BLaER1 (cell line): ENCODE measurements around the gene AGMO.

Experiments
- H3K27ac ChIP-seq: shearing (Covaris generic); formaldehyde crosslinking; 2 replicates; pipeline ENCODE4 v1.8.1; 2022
- H3K27me3 ChIP-seq: shearing (Covaris generic); formaldehyde crosslinking; 2 replicates; pipeline ENCODE4 v1.8.1; 2022
- H3K36me3 ChIP-seq: shearing (Covaris generic); formaldehyde crosslinking; 2 replicates; pipeline ENCODE4 v1.8.1; 2022
- H3K4me1 ChIP-seq: shearing (Covaris generic); formaldehyde crosslinking; 2 replicates; pipeline ENCODE4 v1.8.1; 2022
- H3K4me2 ChIP-seq: shearing (Covaris generic); formaldehyde crosslinking; 2 replicates; pipeline ENCODE4 v1.8.1; 2022
- H3K4me3 ChIP-seq: shearing (Covaris generic); formaldehyde crosslinking; 2 replicates; pipeline ENCODE4 v1.8.1; 2022
- H3K9ac ChIP-seq: shearing (Covaris generic); formaldehyde crosslinking; 2 replicates; pipeline ENCODE4 v1.8.1; 2022
- H3K9me3 ChIP-seq: shearing (Covaris generic); formaldehyde crosslinking; 2 replicates; pipeline ENCODE4 v1.8.1; 2022
- H4K20me1 ChIP-seq: shearing (Covaris generic); formaldehyde crosslinking; 2 replicates; pipeline ENCODE4 v1.8.1; 2022
- Cebpa-rat ChIP-seq: shearing (Covaris generic); IDR thresholded peaks from 2 replicates; pipeline ENCODE4 v1.8.1; 2022

The AGMO gene

DNA sequence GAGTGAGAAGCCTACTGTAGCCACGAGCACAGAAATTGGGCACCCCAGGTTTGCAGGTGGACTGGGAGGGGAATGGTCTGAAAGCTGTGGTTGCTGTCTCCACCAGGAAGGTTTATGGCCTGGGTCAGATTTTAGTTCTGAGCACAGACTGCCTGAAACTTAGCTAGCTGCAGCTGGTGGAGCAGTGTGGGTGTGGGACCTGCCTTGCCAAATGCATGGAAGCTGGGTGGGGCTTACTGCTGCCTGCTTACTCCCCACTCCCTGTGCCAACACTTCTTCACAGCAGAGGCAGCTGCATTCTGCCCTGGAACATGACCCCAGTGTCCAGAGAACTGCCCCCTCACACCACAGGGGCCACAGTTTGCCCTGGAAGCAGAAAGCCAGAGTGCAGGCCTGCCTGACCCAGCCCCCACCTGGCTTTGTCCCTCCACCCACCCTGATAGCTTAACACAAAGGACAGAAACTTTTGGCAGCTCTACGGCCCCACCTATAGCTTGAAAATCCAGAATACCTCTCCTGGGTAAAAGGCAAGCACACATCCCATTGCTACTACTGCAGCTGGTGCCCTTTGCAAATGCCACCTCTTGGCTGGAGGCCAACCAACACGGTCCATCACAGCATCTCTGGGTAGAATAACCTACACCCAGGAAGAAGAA lies 281.6 kb downstream of the AGMO start:
- no peak for TF ChIP-seq Cebpa-rat
- Histone ChIP-seq H3K9ac (no peak overlapping the region), H3K4me1 (no peaks in the 10 kb centered on the region), H3K36me3 (no peaks in the 10 kb centered on the region), H3K27me3 (no peaks in the 10 kb centered on the region), H3K9me3 (peaks cover 28% of the 10 kb centered on the region), H3K27ac (no peak overlapping the region), H3K4me3 (no peak overlapping the region), H3K4me2 (no peak overlapping the region), H4K20me1 (no peaks in the 10 kb centered on the region)

GRCh38 chr7:15279640-15280039 lies 282.2 kb downstream of the AGMO start:
- Histone ChIP-seq H3K36me3 (no peaks in the 10 kb centered on the region), H3K9ac (no peak overlapping the region), H3K4me1 (no peaks in the 10 kb centered on the region), H3K27ac (no peak overlapping the region), H4K20me1 (no peaks in the 10 kb centered on the region), H3K4me3 (no peak overlapping the region), H3K27me3 (no peaks in the 10 kb centered on the region), H3K9me3 (peaks cover 28% of the 10 kb centered on the region), H3K4me2 (no peak overlapping the region)
- no peak for TF ChIP-seq Cebpa-rat

DNA sequence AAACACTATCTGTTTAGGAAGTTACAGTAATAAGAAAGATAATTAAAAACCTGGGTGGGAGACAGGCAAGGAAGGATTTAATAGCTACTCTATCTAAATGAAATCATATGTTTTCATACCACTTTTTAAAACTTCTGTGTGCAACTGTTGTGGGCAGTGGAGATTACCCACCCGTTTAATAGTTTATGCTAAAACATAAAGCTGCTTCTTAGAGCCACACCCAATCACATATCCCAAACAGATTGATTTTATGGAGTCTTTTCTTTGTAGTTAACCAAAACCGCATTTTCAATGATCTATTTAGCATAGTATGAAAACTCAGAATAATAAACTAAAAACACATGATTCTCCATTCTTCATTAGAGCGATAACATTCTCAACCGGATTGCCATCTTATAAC lies 304.1 kb downstream of the AGMO start:
- H3K9ac ChIP-seq, result no peak overlapping the region
- H3K4me1 ChIP-seq, result no peaks in the 10 kb centered on the region
- no peak overlapping the region for H3K4me2 ChIP-seq
- H3K27me3 ChIP-seq, result no peaks in the 10 kb centered on the region
- no peaks in the 10 kb centered on the region for H4K20me1 ChIP-seq
- no peak for TF ChIP-seq Cebpa-rat
- no peak overlapping the region for H3K4me3 ChIP-seq
- H3K36me3 ChIP-seq, result no peaks in the 10 kb centered on the region
- no peaks in the 10 kb centered on the region for H3K9me3 ChIP-seq
- no peak overlapping the region for H3K27ac ChIP-seq

DNA sequence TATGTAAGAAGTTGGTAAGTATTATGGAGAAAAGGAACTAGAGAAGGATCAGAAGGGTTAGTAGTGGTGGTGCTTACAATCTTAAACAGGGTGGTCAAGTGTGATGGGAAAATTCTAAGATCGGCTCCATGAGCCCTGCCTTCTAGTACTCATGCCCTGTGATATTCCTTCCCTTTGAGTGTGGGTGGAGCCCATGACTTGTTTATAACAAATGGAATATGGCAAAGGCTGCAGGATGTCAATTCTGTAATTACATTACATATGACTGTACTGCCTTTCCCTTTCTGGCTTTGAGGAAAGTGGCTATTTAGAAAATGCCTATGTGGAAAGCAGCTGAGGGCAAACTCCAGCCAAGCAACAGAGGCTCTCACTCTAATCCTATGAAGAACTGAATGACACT lies 309.6 kb downstream of the AGMO start:
- H3K4me3 ChIP-seq, result no peak overlapping the region
- no peak overlapping the region for H3K9ac ChIP-seq
- no peak overlapping the region for H3K4me2 ChIP-seq
- no peaks in the 10 kb centered on the region for H3K36me3 ChIP-seq
- no peak for TF ChIP-seq Cebpa-rat
- H3K9me3 ChIP-seq, result no peaks in the 10 kb centered on the region
- H3K27me3 ChIP-seq, result no peaks in the 10 kb centered on the region
- no peak overlapping the region for H3K27ac ChIP-seq
- H3K4me1 ChIP-seq, result no peaks in the 10 kb centered on the region
- no peaks in the 10 kb centered on the region for H4K20me1 ChIP-seq

- TF ChIP-seq Cebpa-rat, result no peak
- H3K4me3 ChIP-seq, result no peak overlapping the region
- H3K4me2 ChIP-seq, result no peak overlapping the region
- no peaks in the 10 kb centered on the region for H4K20me1 ChIP-seq
- no peaks in the 10 kb centered on the region for H3K27me3 ChIP-seq
- H3K4me1 ChIP-seq, result no peaks in the 10 kb centered on the region
- no peaks in the 10 kb centered on the region for H3K36me3 ChIP-seq
- H3K9me3 ChIP-seq, result no peaks in the 10 kb centered on the region
- H3K9ac ChIP-seq, result no peak overlapping the region
- no peak overlapping the region for H3K27ac ChIP-seq
Measured at GRCh38 chr7:15248514-15248913, 313.3 kb downstream of the AGMO start.

GRCh38 chr7:15245831-15246230 lies 316.0 kb downstream of the AGMO start:
- Histone ChIP-seq H3K9me3 (no peaks in the 10 kb centered on the region), H3K27ac (no peak overlapping the region), H3K4me2 (no peak overlapping the region), H3K9ac (no peak overlapping the region), H3K36me3 (no peaks in the 10 kb centered on the region), H3K4me3 (no peak overlapping the region), H3K4me1 (no peaks in the 10 kb centered on the region), H4K20me1 (no peaks in the 10 kb centered on the region), H3K27me3 (no peaks in the 10 kb centered on the region)
- TF ChIP-seq Cebpa-rat, result no peak

DNA sequence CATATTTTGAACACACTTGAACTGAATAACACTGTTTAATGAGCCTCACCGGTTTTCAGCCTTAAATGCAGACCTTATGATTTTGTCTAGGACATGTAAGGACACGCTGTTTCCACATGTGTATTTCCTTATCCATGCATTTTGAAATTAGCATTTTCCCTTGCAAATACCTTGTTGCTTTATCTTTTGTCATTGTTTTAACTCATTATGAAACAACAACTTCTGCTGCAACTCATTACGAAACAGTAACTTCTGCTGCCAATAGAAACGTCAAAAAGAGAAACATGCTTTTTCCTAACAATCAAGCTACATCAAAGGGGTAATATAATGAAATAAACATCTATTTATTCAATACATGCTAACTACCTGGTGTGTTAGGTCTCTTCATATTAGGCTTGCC lies 322.0 kb downstream of the AGMO start:
- Histone ChIP-seq H4K20me1 (no peaks in the 10 kb centered on the region), H3K4me3 (no peak overlapping the region), H3K4me1 (no peaks in the 10 kb centered on the region), H3K27ac (no peak overlapping the region), H3K27me3 (no peaks in the 10 kb centered on the region), H3K9me3 (no peaks in the 10 kb centered on the region), H3K9ac (no peak overlapping the region), H3K4me2 (no peak overlapping the region), H3K36me3 (no peaks in the 10 kb centered on the region)
- no peak for TF ChIP-seq Cebpa-rat

- Histone ChIP-seq H3K4me3 (no peak overlapping the region), H3K27me3 (no peaks in the 10 kb centered on the region), H3K36me3 (no peaks in the 10 kb centered on the region), H3K27ac (no peak overlapping the region), H3K9me3 (no peaks in the 10 kb centered on the region), H3K4me2 (no peak overlapping the region), H3K4me1 (no peaks in the 10 kb centered on the region), H4K20me1 (no peaks in the 10 kb centered on the region), H3K9ac (no peak overlapping the region)
- TF ChIP-seq Cebpa-rat, result no peak
Measured at GRCh38 chr7:15236952-15237351, 324.9 kb downstream of the AGMO start.

DNA sequence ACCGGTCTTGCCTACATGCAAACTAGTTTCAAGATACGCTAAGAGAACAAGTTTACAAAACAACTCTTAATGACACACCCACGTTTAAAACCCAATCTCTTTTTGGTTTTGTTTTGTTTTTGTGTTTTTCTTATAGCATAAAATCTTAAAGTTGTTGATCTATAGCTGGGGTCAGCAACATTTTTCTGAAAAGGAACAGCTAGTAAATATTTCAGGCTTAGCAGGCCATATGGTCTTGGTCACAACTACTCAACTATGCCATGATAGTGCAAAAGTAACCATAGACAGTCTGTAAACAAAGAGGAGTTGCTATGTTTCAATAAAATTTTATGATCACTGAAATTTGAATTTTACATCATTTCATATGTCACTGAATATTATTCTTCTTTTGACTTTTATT lies 327.4 kb downstream of the AGMO start:
- Histone ChIP-seq H3K4me2 (no peak overlapping the region), H3K27ac (no peak overlapping the region), H3K36me3 (no peaks in the 10 kb centered on the region), H4K20me1 (no peaks in the 10 kb centered on the region), H3K27me3 (no peaks in the 10 kb centered on the region), H3K9ac (no peak overlapping the region), H3K4me3 (no peak overlapping the region), H3K9me3 (no peaks in the 10 kb centered on the region), H3K4me1 (no peaks in the 10 kb centered on the region)
- TF ChIP-seq Cebpa-rat, result no peak

GRCh38 chr7:15228831-15229230 lies 333.0 kb downstream of the AGMO start:
- H3K27ac ChIP-seq, result no peak overlapping the region
- H3K36me3 ChIP-seq, result no peaks in the 10 kb centered on the region
- H3K4me2 ChIP-seq, result no peak overlapping the region
- no peak for TF ChIP-seq Cebpa-rat
- no peaks in the 10 kb centered on the region for H3K9me3 ChIP-seq
- no peaks in the 10 kb centered on the region for H3K4me1 ChIP-seq
- no peaks in the 10 kb centered on the region for H4K20me1 ChIP-seq
- H3K4me3 ChIP-seq, result no peak overlapping the region
- H3K9ac ChIP-seq, result no peak overlapping the region
- no peaks in the 10 kb centered on the region for H3K27me3 ChIP-seq

DNA sequence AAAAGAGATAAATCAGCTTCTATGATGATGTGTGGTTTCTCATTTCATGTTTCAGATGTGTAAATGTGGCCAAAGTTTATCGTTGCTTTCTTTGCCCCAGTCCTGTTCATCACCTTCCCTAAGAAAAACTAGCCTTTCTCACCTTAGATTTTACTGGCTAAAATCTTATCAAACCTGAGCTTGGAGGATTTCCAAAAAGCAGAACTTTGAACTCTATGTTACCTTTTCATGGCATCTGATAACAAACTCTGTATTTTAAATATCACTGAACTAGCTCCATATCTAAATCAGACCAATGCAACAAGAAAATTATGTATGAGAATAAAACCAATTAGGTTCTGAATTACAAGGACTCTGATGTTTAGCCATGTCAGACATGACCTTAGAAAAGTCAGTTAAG lies 335.8 kb downstream of the AGMO start:
- H3K4me3 ChIP-seq, result no peak overlapping the region
- no peaks in the 10 kb centered on the region for H3K27me3 ChIP-seq
- H3K9ac ChIP-seq, result no peak overlapping the region
- H4K20me1 ChIP-seq, result no peaks in the 10 kb centered on the region
- no peaks in the 10 kb centered on the region for H3K4me1 ChIP-seq
- no peak overlapping the region for H3K27ac ChIP-seq
- H3K4me2 ChIP-seq, result no peak overlapping the region
- H3K9me3 ChIP-seq, result no peaks in the 10 kb centered on the region
- no peak for TF ChIP-seq Cebpa-rat
- H3K36me3 ChIP-seq, result no peaks in the 10 kb centered on the region
